ENCODE data around the gene VIPAS39.

- TF ChIP-seq CTCF (conservative IDR thresholded peaks at IDR 0.05; ENCODE audit: low read depth, low read length): no peak
- TF ChIP-seq EZH2 (IDR thresholded peaks at IDR 0.05; ENCODE audit: borderline replicate concordance, low read depth, low read length, poor library complexity, severe bottlenecking): no peak
These were observed 34.0 kb downstream of the VIPAS39 start, which contains the start of gene NOXRED1 for GRCh38 chr14:77423423-77423822.

Measured in A673 (cell line).